ENCODE data around the gene ADIPOR1. TPM values are rescaled to one million over a fixed set of nuclear protein-coding genes. Genes with fewer than 3 reads are reported as not detected.

Gene ADIPOR1
- total RNA-seq, 1 donor from 2014 or later = 54.6 TPM

DNA sequence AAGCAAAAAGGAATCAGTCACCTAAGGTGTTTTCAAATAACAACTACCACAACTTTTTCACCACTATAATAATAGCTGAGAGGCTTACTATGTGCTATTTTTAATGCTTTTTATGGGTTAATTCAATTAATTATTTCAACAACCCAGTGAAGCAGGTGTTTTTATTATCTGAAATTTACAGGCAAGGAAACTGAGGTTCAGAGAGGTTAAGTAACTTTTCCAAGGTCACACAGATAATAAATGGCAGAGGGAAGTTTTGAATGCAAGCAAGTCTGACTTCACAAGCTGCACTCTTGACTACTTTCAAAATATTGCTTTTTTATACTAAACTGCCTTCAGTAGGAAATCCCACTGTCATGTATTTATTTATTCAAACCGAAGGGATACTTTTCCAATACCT, 44.8 kb upstream of the ADIPOR1 start:
- H2AFZ ChIP-seq (replicated peaks) = no peak overlapping the region
- H3K27me3 ChIP-seq = no peaks in the 10 kb centered on the region
- no peak overlapping the region for H3K4me3 ChIP-seq
- no peak overlapping the region for H3K27ac Mint-ChIP-seq
- H3K79me2 ChIP-seq (ENCODE audit: low read depth) = peaks cover 7% of the 10 kb centered on the region
- H3K27me3 Mint-ChIP-seq (ENCODE audit: insufficient read depth, low read depth) = peaks cover 2% of the 10 kb centered on the region
- peaks cover under 1% of the 10 kb centered on the region for H3K36me3 Mint-ChIP-seq
- TF ChIP-seq CTCF (IDR thresholded peaks at IDR 0.05) (no peak), EZH2phosphoT487 (IDR thresholded peaks at IDR 0.05) (no peak), EZH2 (IDR thresholded peaks at IDR 0.05) (no peak)
- H3F3A ChIP-seq (ENCODE audit: low read depth) = peaks cover 6% of the 10 kb centered on the region
- H4K20me1 ChIP-seq (ENCODE audit: low read depth) = peaks cover 3% of the 10 kb centered on the region
- H3K9me3 Mint-ChIP-seq = no peaks in the 10 kb centered on the region
- DNase-seq (ENCODE audit: low spot score) = no peak
- H3K9me3 ChIP-seq (ENCODE audit: low read depth) = no peaks in the 10 kb centered on the region
- H3K27ac ChIP-seq = no peak overlapping the region
- H3K4me3 Mint-ChIP-seq = no peak overlapping the region
- H3K36me3 ChIP-seq = no peaks in the 10 kb centered on the region
- no peak overlapping the region for H3K4me2 ChIP-seq
- peaks cover 11% of the 10 kb centered on the region for H3K4me1 Mint-ChIP-seq
- H3K4me1 ChIP-seq = peaks cover under 1% of the 10 kb centered on the region
- H3K9ac ChIP-seq = no peak overlapping the region

DNA sequence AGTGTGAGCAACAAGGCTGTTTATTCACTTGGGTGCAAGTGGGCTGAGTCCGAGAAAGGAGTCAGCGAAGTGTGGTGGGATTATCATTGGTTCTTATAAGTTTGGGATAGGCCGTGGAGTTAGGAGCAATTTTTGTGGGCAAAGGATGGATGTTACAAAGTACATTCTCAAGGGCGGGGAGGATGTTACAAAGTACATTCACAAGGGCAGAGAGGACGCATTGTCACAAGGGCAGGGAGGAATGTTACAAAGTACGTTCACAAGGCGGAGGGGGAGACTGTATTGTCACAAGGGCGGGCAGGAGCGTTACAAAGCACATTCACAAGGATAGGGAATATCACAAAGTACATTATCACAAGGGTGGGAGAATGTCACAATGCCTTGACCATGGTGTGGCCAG, 43.9 kb upstream of the ADIPOR1 start:
- H3K9me3 ChIP-seq (ENCODE audit: low read depth) = no peaks in the 10 kb centered on the region
- Mint-ChIP-seq H3K4me1 (peaks cover 8% of the 10 kb centered on the region), H3K27ac (no peak overlapping the region), H3K36me3 (no peaks in the 10 kb centered on the region), H3K4me3 (no peak overlapping the region), H3K9me3 (no peaks in the 10 kb centered on the region), H3K27me3 (ENCODE audit: insufficient read depth, low read depth) (peaks cover 2% of the 10 kb centered on the region)
- no peak overlapping the region for H2AFZ ChIP-seq (replicated peaks)
- H3K36me3 ChIP-seq = no peaks in the 10 kb centered on the region
- DNase-seq (ENCODE audit: low spot score) = no peak
- H4K20me1 ChIP-seq (ENCODE audit: low read depth) = no peaks in the 10 kb centered on the region
- H3K27ac ChIP-seq = no peak overlapping the region
- H3K9ac ChIP-seq = no peak overlapping the region
- H3F3A ChIP-seq (ENCODE audit: low read depth) = peaks cover 6% of the 10 kb centered on the region
- peaks cover 6% of the 10 kb centered on the region for H3K27me3 ChIP-seq
- no peaks in the 10 kb centered on the region for H3K79me2 ChIP-seq (ENCODE audit: low read depth)
- no peak overlapping the region for H3K4me2 ChIP-seq
- H3K4me1 ChIP-seq = no peaks in the 10 kb centered on the region
- TF ChIP-seq EZH2phosphoT487 (IDR thresholded peaks at IDR 0.05) = no peak
- no peak for TF ChIP-seq CTCF (IDR thresholded peaks at IDR 0.05)
- no peak for TF ChIP-seq EZH2 (IDR thresholded peaks at IDR 0.05)
- H3K4me3 ChIP-seq = no peak overlapping the region

DNA sequence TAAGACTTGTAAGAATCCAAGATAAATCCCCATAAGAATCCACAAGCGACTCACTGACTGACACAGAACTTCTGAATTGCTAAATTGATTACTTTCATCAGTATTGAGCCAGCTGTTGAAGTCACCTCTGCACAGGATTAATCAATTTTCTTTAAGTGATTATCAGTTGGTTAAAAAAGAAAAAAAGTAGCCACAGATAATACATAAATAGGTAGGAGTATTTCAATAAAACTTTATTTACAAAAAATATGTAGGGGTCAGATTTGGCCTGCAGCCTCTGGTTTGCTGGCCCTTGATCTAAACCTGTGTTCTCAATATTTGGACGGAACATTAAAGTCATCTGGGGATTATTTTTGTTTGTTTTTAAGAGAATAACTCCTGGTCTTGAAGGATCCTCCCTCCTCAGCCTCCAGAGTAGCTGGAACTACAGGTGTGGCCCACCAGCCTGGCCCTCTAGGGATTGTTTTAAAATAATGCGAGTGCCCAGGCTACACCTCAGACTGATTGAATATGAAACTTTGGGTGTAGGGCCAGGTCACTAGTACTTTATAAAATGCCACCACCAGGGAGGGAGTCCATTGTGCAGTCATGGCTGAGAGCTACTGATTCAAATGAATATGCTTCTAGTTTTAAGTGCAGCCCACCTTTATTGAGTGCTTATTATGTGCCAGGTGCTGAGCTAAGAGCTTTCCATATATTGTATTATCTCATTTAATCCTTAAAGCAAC, 42.3 kb upstream of the ADIPOR1 start:
- H3K9me3 ChIP-seq (ENCODE audit: low read depth) = no peaks in the 10 kb centered on the region
- no peaks in the 10 kb centered on the region for H3K79me2 ChIP-seq (ENCODE audit: low read depth)
- Mint-ChIP-seq H3K9me3 (no peaks in the 10 kb centered on the region), H3K27me3 (ENCODE audit: insufficient read depth, low read depth) (peaks cover 2% of the 10 kb centered on the region), H3K27ac (no peak overlapping the region), H3K4me1 (no peaks in the 10 kb centered on the region), H3K36me3 (no peaks in the 10 kb centered on the region), H3K4me3 (no peak overlapping the region)
- no peak overlapping the region for H2AFZ ChIP-seq (replicated peaks)
- peaks cover 11% of the 10 kb centered on the region for H3K27me3 ChIP-seq
- no peak overlapping the region for H3K27ac ChIP-seq
- no peak overlapping the region for H3K9ac ChIP-seq
- no peak overlapping the region for H3K4me3 ChIP-seq
- no peaks in the 10 kb centered on the region for H4K20me1 ChIP-seq (ENCODE audit: low read depth)
- TF ChIP-seq EZH2phosphoT487 (IDR thresholded peaks at IDR 0.05) (no peak), CTCF (IDR thresholded peaks at IDR 0.05) (no peak), EZH2 (IDR thresholded peaks at IDR 0.05) (no peak)
- H3K4me2 ChIP-seq = no peak overlapping the region
- no peaks in the 10 kb centered on the region for H3K36me3 ChIP-seq
- DNase-seq (ENCODE audit: low spot score) = no peak
- H3F3A ChIP-seq (ENCODE audit: low read depth) = no peaks in the 10 kb centered on the region
- no peaks in the 10 kb centered on the region for H3K4me1 ChIP-seq
